HG03460 (cell line): ENCODE results near the gene DHX35.

Experiments used
- ATAC-seq: cut with Tn5 transposase; IDR thresholded peaks from one replicate; pipeline ENCODE4 v1.9.1; 2021; ENCODE audit not compliant: unreplicated experiment

DHX35 gene

DNA sequence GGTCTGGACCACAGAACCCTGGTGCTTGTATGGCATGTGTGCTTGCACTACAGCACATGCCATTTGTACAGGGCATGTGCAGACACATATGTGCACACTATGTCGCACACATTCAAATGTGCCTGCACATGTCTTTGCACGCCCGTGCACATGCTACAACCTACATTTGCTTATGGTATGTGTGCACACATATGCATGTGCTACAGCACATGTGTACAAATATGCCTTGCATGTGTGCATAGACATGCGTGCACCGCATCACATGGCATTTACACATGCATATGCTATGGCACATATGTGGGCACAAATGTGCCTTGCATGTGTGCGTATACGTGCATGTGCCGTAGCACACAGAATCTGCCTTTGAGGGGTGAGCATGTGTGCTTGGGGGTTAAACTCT is 90.5 kb downstream of the DHX35 start:
- ATAC-seq, result no peak

DNA sequence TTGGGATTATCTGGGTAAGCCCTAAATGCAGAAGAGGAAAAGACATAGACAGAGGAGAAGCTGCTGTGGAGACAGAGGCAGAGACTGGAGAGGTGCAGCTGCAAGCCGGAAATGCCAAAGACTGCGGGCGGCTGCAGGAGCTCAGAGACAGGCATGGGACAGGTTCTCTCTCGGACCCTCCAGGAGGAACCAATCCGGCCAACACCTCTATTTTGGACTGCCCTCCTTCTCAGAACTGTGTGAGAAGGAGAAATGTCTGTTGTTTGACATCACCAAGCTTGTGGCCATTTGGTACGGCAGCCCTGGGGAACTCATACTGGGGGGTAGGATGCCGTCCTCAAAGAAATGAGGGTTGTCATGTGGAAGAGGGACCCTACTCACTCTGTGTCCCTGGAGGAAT is 95.0 kb downstream of the DHX35 start:
- no peak for ATAC-seq

DNA sequence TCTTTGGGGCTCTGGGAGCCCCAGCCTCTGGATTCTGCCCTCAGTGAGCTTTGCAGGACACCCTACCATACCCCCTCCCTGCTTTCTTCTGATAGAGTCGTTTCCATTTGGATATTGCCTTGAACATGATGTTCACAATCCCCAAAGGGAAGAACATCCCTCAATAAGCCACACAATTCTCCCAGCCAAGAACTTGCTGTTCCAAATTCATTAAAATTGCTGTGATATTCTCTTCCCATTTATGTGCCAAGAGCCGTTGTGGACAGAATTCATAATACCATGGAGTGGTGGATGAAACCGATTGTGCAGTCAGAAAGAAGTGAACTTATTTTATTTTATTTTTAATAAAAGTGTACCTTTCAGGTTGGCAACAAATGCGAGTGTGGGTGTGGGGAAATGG is 95.8 kb downstream of the DHX35 start:
- no peak for ATAC-seq

DNA sequence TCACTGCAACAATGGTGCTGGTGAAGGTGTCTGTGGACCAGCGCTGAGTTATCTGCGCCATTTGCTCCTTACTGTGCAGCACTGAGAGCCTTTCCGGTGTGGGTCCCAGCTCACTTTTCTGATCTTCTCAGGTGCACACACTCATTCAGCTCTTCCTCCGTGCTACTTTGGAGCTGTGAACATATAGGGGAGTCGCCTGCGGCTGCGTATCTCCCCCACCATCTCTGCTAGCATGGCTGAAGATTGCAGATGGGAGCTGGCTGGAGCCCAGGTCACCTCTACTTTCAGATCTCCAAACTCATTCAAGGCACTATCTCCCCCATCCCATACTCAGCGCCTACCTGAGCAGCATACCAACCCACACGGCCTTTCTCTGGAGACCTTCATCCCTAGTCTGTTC is 96.9 kb downstream of the DHX35 start:
- ATAC-seq, result no peak

DNA sequence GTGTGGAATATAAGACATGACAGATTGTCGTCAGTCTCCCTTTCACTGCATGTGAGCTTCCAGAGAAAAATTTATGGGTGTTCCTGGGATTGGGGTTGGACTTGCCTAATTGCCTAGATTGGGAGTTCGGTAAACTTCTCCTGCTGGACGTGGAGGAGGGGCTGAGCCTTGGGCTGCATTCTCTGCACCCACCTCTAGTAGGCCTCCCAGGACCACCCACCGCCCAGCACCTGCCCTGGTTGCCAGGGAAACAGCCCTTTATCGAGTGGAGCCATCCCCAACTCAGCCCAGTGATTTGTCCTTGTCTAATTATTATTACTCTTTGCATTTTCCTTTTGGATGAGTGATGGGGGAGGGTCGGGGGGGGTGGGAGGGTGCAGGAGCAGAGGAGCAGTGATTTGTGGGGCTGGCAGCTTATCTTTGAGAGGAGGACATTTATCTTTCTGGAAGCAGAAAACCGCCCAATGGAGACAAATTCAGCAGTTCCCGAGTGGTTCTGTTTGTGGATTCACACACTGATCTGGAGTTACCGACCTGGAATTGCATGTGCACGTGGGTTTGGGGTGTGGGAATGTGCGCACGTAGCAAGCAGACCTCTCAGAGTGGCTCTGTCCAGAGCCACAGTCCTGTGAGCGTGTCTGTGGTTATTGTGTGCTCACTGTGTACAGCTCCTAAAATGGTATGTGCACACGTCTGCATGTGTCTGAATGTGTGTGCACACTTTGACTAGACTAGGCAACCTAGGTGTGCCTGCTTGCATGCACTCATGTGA is 104.5 kb downstream of the DHX35 start:
- no peak for ATAC-seq

DNA sequence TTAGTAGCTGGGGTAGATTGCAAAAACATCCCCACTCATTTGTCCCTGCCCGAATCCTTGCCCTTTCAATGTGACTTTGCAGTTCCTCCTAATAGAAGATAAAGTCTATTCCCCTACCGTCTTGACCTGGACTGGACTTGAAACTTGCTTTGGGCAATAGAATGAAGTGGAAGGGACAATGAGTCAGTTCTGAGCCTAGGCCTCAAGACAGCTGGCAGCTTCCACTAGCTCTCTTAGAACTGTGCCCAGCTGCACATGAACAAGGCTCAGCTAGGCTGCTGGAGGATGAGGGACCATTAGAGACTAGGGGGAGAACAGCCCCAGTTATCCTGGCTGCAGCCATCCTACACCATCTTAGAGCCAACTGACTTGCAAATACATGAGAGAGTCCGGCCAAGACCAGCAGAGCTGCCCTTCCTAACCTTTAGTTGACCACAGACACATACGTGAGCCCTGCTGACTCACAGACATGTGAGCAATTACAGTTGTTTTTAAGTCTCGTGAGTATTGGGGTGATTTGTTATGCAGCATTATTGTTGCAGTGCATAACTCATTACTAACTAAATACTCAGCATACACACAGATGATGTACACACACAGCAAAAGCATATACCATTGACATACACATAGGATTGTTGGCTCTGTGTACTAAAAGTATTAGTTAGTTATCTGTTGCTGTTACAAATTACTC is 105.5 kb downstream of the DHX35 start:
- ATAC-seq, result no peak

DNA sequence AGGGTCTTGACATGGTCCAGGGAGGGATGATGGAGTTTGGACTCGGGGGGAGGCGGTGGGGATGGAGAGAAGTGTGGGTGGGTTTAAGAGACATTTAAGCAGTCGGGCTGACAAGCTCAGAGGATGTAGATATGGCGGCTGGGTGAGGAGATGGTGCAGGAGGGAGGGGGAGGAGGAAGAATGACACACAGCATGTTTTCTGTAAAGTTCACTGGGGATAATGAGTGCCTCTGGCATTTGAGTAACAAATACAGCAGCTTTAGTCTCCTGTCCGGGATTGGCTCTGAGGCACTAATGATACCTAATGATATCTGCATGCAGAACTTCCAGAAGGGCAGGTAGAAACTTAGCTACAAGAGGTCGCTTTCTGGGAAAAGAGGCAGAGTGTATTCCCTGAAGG is 107.8 kb downstream of the DHX35 start:
- no peak for ATAC-seq

DNA sequence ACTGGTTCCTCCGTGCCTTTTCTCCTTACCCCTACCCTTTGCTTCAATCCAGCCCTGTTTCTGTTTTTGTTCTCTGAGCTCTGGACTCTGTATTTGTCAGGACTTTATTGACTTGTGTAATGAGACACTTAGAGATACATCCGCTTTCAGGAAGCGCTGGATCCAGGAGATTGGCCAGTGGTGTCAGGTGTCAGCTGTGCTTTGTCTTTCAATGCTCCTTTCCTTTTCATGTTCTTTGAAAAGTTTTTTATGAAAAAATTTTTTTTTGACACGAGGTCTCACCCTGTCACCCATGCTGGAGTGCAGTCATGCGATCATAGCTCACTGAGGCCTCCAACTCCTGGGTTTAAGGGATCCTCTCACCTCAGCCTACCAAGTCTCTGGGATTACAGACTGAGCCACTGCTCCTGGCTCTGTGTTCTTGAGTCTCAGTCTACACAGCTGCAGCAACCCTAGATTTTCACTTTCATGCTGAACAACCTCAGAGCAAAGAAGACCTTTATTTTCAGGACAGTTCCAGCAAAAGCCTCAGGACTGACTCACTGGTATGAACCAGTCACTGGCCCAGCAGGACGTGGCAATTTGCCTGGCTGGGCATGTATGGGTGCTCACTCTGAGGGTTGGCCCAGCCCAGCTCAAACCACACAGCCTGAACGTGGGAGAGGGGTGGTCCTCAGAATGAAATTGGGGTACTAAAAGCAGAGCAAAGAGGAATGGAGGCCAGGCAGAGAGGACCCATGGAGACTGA is 108.5 kb downstream of the DHX35 start:
- no peak for ATAC-seq

DNA sequence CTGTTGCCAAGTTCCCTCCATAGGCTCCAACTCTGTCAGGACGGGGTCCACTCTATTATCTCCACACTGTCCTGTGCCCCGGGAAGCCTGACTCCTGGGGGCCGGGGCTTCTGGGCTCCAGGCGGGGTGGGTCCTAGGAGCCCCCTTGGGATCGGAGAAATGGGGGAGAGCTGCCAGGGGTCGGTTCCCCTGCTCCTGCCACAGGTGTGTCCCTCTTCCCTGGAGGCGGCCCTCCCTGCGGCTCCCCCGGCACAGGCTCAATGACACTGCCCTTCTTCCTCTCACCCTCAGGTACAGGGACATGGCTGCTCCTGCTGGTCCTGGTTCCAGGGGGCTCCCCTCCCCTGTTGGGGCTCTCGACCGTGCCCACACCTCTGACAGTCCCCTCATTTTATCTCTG is 110.0 kb downstream of the DHX35 start:
- ATAC-seq, result no peak

DNA sequence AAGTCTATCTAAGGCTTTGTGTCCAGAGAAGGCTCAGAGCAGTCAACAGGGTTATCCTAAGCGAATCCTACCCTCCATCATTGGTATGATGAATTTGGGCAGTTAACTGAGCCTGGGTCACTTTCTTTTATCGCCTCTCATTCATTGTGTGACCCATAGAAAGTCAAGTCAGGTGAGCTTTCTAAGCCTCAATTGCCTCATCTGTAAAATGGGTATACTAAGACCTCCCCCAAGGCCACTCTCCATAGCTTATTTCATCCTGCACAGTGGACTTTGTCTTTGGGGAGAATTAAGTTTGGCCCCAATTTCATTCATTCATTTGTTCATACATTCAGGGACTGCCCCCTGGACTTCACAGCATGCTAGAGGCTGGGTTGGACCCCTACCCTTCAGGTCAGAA is 110.5 kb downstream of the DHX35 start:
- no peak for ATAC-seq

DNA sequence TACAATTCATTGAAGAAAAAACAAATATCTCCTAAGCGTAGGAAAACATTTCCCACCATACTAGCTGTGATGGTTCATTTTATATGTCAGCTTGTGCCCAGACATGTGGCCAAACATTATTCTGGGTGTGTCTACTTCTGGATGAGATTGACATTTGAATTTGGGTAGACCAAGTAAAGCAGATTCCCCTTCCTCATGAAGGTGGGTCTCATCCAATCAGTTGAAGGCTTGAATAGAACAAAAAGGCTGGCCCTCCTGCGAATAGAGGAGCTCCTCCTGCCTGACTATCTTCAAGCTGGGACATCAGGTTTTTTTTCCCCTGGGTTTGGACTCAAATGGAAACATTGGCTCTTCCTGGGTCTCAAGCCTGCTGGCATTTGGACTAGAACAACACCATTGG is 113.6 kb downstream of the DHX35 start:
- no peak for ATAC-seq

DNA sequence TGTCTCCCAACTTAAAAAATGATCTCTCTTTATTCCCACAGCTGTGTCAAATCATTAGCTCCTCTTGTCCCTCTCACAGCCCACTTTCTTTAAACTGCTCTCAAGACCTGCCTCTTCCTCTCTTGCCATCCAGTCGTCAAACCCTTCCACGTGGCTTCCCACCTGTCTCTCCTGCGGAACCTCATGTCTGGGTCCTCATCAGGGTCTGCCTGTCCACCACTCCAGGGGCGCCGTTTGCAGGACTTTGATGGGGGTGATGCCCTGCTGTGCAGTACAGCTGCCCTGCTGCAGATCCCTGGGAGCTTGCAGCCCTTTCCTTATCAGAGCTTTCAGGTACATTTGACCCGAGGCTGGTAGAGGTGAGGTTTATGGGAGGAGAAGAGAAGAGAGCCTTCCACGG is 114.8 kb downstream of the DHX35 start:
- no peak for ATAC-seq

DNA sequence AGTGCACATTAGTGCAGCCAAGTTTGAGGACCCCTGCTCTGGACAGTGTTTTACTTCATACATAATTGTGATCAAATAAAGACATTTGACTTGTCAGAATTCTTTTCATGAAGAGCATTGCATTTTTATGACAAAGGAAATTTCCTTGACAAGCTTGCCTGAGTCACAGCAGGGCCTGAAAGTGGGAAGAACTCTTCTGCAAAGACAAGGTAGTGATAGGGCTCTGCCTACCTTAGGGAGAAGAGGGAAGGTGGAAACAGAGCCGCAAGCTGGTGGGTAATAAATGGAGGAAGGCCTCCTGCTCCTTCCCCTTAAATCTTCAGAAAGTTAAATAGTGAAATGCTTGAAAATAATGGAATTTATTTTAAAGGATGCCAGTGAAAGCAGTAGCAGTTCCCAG is 118.2 kb downstream of the DHX35 start:
- no peak for ATAC-seq

DNA sequence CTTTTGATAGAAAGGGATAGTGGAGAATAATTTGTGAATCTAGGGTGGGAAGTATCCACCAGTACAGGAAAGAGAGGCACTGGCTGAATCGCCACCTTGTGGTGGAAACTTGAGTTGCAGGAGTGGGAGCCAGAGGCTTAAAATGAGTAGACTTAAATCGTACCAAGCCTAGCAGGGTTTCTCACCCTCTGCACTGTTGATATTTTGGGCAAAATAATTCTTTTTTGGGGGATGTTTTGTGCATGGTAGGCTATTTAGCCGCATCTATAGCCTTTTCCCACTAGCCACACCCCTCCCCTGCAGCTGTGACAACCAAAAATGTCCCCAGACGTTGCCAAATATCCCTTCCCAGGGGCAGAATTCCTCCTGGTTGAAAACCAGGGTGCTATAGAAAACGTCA is 119.1 kb downstream of the DHX35 start:
- ATAC-seq, result no peak

DNA sequence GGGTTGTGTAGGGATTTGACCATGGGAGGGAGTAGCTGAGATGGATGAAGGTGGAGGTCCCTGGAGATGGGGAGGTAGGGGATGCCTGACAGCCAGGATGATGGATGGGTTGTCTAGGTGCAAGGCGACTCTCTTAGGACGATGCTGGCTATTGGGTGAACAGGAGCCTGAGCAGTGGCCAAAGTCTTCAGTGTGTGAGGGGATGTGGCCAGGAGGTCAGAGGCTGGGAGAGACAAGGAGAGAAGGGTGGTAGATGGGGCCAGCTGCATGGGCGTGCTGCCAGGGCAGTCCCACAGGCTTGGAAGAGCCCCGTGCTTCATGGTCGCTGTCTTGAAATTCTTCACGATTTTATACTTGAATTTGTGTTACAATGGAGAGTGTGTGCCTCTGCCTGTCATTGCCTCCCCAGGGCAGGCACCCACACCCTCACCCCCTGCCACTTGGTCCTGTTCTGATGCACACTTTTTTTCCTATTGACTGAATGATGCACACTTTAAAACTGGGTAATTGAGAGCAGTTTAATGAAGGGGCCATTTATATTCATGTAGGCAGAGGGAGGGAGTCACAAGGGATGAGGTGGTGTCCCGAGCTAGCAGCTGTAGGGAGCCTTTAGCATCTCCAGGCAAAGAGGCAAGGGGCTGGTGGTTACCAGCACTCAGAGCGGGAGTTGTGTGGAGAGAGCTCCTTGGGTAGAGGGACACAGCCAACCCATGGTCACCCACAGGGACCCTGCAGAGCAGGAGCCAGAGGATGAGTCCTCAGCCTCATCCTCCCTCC is 120.7 kb downstream of the DHX35 start:
- no peak for ATAC-seq

DNA sequence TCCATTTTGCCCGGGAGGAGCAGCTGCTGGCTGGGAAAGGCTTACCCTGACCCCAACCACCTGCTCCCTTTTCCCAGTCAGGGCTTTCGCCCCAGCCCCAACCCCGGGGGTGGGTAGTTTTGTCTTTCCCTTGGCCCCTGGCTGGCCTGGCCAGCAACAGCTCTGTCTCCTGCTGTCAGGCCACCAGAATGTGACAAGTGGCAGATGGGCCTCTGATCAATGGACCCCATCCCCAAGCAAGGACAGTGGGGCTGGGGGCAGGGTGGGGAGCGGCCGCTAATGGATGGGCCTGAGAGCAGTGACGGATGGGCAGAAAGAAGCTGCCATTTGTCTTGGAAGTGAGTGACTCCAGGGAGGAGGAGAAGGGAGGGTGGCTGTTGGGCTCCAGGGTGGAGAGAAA is 121.6 kb downstream of the DHX35 start:
- ATAC-seq, result no peak

DNA sequence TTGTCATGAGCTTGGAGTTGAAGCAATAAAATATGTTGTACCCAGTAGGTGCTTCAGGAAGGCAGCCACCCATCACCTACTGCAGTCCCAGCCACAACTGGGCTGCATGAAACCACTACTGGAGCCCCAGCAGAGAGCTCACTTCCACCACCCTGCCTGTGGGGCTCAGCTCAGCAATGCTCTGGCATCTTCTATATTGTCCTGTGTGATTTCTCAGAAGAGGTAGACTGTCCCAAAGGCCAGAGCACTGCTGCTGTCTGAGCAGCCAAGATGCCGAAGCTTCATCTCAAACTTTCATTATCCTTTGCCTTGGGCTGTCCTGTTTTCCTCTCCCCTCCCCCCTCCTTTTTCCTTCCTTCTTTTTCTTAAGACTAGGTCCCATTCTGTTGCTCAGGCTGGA is 126.9 kb downstream of the DHX35 start:
- ATAC-seq, result no peak
